PC-3 (cell line): ENCODE data around the gene KCTD16. TPM values are rescaled to one million over a fixed set of nuclear protein-coding genes. Genes with fewer than 3 reads are reported as not detected.

Experiments
- ATAC-seq: fragments of 200-7000 bp; cut with Tn5 transposase; 2 replicates; pipeline ENCODE4 v1.9.1; 2020; ENCODE audit warnings: mild to moderate bottlenecking, moderate library complexity
- BruUV-seq: library from RNA; stranded (reverse); fragments of 400-500 nt; replicated peaks from 2 replicates; lab custom pipeline; 2021; lab: Mats Ljungman, UMichigan
- CTCF ChIA-PET: fragments of 300-600 bp; sonication (Branson Sonifier 250); formaldehyde crosslinking; loops from one replicate; lab custom pipeline; 2022; ENCODE audit warnings: antibody characterized with exemption; lab: Charles Lee
- POLR2A ChIA-PET: fragments of 300-600 bp; sonication (Branson Sonifier 250); formaldehyde crosslinking; loops from one replicate; lab custom pipeline; 2022; ENCODE audit warnings: antibody characterized with exemption; ENCODE audit not compliant: unreplicated experiment; lab: Charles Lee
- DNase-seq: peaks from one replicate; pipeline ENCODE4 v3.0.0-alpha.2; 2015
- H2AFZ ChIP-seq: fragments of 300-600 bp; sonication (generic); 2 replicates; pipeline ENCODE4 v1.6.0; 2016; ENCODE audit warnings: antibody characterized with exemption, low read length
- H3F3A ChIP-seq: fragments of 300-600 bp; sonication (generic); one replicate; pipeline ENCODE4 v1.6.0; 2017; ENCODE audit warnings: antibody characterized with exemption, low read length, control low read depth, mild to moderate bottlenecking; ENCODE audit not compliant: unreplicated experiment
- H3K27ac ChIP-seq: fragments of 300-600 bp; sonication (generic); 2 replicates; pipeline ENCODE4 v1.5.1; 2016; ENCODE audit warnings: mild to moderate bottlenecking, low read length
- H3K27me3 ChIP-seq: fragments of 300-600 bp; sonication (generic); 2 replicates; pipeline ENCODE4 v1.6.1; 2016; ENCODE audit warnings: low read length, mixed read lengths
- H3K36me3 ChIP-seq: fragments of 300-600 bp; sonication (generic); 2 replicates; pipeline ENCODE4 v1.6.1; 2016; ENCODE audit warnings: low read depth, mixed run types, low read length, mixed read lengths
- H3K4me1 ChIP-seq: fragments of 300-600 bp; sonication (generic); 2 replicates; pipeline ENCODE4 v1.5.1; 2016; ENCODE audit warnings: low read length; ENCODE audit not compliant: insufficient read depth
- H3K4me2 ChIP-seq: fragments of 300-600 bp; sonication (generic); 2 replicates; pipeline ENCODE4 v1.6.0; 2016; ENCODE audit warnings: low read length
- H3K4me3 ChIP-seq: fragments of 300-600 bp; sonication (generic); 2 replicates; pipeline ENCODE4 v1.5.1; 2016; ENCODE audit warnings: mild to moderate bottlenecking, low read length, mixed read lengths
- H3K79me2 ChIP-seq: fragments of 300-600 bp; sonication (generic); 2 replicates; pipeline ENCODE4 v1.6.1; 2017; ENCODE audit warnings: low read length, mixed read lengths
- H3K9ac ChIP-seq: fragments of 300-600 bp; sonication (generic); 2 replicates; pipeline ENCODE4 v1.6.0; 2016; ENCODE audit warnings: mild to moderate bottlenecking, low read length
- H3K9me2 ChIP-seq: fragments of 300-600 bp; sonication (generic); replicated peaks from 2 replicates; pipeline ENCODE4 v1.6.1; 2016; ENCODE audit warnings: mixed run types, low read length, mixed read lengths
- H3K9me3 ChIP-seq: fragments of 300-600 bp; sonication (generic); 2 replicates; pipeline ENCODE4 v1.6.1; 2016; ENCODE audit warnings: low read length, mixed read lengths
- H4K20me1 ChIP-seq: fragments of 300-600 bp; sonication (generic); 2 replicates; pipeline ENCODE4 v1.6.1; 2016; ENCODE audit warnings: low read length, mixed read lengths
- EZH2 ChIP-seq: fragments of 300-600 bp; sonication (generic); IDR thresholded peaks from one replicate; pipeline ENCODE4 v1.6.1; 2017; ENCODE audit warnings: antibody characterized with exemption, mild to moderate bottlenecking, low read length; ENCODE audit not compliant: unreplicated experiment
- EZH2phosphoT487 ChIP-seq: fragments of 300-600 bp; sonication (generic); IDR thresholded peaks from 2 replicates; pipeline ENCODE4 v1.6.1; 2018; ENCODE audit warnings: mild to moderate bottlenecking, antibody characterized with exemption, low read length, borderline replicate concordance
- intact Hi-C: fragments of 100-400 bp; cut with micrococcal nuclease; formaldehyde crosslinking; loops from 2 replicates; pipeline ENCODE4 v1.9.0; 2023
- total RNA-seq: library from RNA; depleted of rRNA; stranded (reverse); fragments of >200 nt; gene quantifications from 2 replicates; pipeline ENCODE4 v1.2.3, GENCODE V29; 2014
- TF ChIP-seq, protein P1 (sequence below): fragments of 300-600 bp; sonication (generic); conservative IDR thresholded peaks from 2 replicates; pipeline ENCODE4 v1.5.1; 2017; ENCODE audit warnings: antibody characterized with exemption, low read depth, mild to moderate bottlenecking, low read length

The KCTD16 gene
- total RNA-seq, 1 experiment from 2014 or later: not detected

DNA sequence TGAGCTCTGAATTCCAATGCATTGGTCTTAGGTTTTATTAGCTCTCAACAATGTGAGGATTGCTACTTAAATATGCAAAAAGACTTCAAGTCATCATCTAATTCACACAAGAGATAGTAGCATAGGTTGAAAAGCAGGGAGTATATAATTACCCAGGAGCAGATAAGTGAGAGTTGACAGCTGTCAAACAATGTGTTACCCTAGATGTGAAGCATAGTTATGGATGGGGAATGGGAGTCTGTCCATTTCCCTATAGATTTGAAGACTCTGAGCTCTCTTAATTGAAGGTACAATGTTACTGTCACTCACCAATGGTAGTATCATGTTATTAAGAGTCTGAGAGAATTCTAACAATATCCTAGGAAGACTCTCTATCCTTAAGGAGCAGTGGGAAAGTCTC, 160.7 kb downstream of the KCTD16 start:
- Histone ChIP-seq H3K27me3 (0 out of 2 replicates have a peak, but pooled peaks cover 5% of the 10 kb centered on the region), H3K4me1 (no peaks in the 10 kb centered on the region), H3K9ac (no peak overlapping the region), H3K4me2 (no peak overlapping the region), H3K4me3 (no peak overlapping the region), H3F3A (no peaks in the 10 kb centered on the region), H3K79me2 (no peaks in the 10 kb centered on the region), H3K9me2 (no peaks in the 10 kb centered on the region), H3K27ac (no peak overlapping the region), H3K9me3 (no peaks in the 10 kb centered on the region), H2AFZ (no peak overlapping the region), H3K36me3 (no peaks in the 10 kb centered on the region), H4K20me1 (no peaks in the 10 kb centered on the region)
- ATAC-seq: no peak
- intact Hi-C loops: no loop called here
- ChIA-PET CTCF (no interaction called here), POLR2A (no interaction called here)
- TF ChIP-seq, protein P1, sequence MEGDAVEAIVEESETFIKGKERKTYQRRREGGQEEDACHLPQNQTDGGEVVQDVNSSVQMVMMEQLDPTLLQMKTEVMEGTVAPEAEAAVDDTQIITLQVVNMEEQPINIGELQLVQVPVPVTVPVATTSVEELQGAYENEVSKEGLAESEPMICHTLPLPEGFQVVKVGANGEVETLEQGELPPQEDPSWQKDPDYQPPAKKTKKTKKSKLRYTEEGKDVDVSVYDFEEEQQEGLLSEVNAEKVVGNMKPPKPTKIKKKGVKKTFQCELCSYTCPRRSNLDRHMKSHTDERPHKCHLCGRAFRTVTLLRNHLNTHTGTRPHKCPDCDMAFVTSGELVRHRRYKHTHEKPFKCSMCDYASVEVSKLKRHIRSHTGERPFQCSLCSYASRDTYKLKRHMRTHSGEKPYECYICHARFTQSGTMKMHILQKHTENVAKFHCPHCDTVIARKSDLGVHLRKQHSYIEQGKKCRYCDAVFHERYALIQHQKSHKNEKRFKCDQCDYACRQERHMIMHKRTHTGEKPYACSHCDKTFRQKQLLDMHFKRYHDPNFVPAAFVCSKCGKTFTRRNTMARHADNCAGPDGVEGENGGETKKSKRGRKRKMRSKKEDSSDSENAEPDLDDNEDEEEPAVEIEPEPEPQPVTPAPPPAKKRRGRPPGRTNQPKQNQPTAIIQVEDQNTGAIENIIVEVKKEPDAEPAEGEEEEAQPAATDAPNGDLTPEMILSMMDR: no peak
- TF ChIP-seq EZH2phosphoT487 (no peak), EZH2 (no peak)
- DNase-seq: no peak
- no TSS peak for BruUV-seq

DNA sequence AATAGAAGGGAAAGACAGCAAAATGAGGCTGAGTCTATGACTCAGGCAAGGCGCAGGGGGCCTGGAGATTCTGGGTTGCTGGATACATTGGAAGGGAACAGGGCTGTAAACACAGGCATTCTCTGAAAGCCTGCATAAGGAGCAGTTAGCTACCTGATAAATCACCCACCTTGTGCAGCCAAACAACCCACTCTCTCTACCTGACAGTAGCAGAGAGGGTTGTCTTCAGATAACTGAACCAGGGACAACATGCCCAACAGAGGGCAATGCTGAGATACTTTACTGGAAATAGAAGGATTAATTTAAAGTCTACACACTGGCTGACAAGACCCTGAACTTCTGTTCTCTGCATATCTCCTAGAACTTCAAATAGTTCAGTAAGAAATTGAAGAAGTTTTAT, 161.6 kb downstream of the KCTD16 start:
- no TSS peak for BruUV-seq
- Histone ChIP-seq H2AFZ (no peak overlapping the region), H3F3A (no peaks in the 10 kb centered on the region), H3K36me3 (no peaks in the 10 kb centered on the region), H3K79me2 (no peaks in the 10 kb centered on the region), H3K4me2 (no peak overlapping the region), H3K27ac (no peak overlapping the region), H3K9me2 (no peaks in the 10 kb centered on the region), H3K9ac (no peak overlapping the region), H3K4me1 (no peaks in the 10 kb centered on the region), H4K20me1 (no peaks in the 10 kb centered on the region), H3K4me3 (no peak overlapping the region), H3K9me3 (no peaks in the 10 kb centered on the region), H3K27me3 (0 out of 2 replicates have a peak, but pooled peaks cover under 1% of the 10 kb centered on the region)
- TF ChIP-seq EZH2phosphoT487 (no peak), EZH2 (no peak)
- TF ChIP-seq, protein P1: no peak; the same call in 1 of the 2 replicates
- ChIA-PET CTCF (no interaction called here), POLR2A (no interaction called here)
- ATAC-seq (no peak), DNase-seq (peak; percentile 5)
- intact Hi-C loops: no loop called here

DNA sequence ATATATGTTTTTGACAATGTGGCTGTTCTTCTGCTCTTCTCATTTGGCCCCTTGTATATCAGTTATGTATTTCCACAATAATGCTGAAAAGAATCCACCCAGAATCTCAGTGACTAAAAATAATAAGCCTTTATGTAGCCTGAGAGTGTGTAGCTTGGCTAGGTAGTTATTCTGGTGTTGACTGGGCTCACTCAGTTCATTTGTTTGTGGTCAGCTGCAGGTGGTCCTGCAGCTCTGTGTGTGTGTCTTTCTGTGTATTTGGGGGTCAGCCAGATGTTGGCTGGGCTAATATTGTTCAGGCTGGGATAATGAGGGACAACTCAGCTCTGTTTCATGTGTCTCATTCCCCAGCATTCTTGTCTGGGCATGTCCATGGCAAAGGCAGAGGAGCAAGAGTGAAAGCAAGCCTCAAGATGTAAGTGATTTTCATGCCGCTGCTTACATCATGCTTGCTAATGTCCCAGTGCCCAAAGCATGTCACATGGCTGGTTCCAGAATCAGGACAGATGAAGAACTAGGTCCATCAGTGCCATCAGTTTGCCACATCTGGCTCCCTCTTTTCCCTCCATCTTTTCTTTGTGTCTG, 162.8 kb downstream of the KCTD16 start:
- Histone ChIP-seq H3K4me3 (no peak overlapping the region), H2AFZ (no peak overlapping the region), H3K4me2 (no peak overlapping the region), H3K27ac (no peak overlapping the region), H3K9ac (no peak overlapping the region), H3K27me3 (no peaks in the 10 kb centered on the region), H3K4me1 (no peaks in the 10 kb centered on the region), H3K36me3 (no peaks in the 10 kb centered on the region), H3K9me3 (no peaks in the 10 kb centered on the region), H4K20me1 (no peaks in the 10 kb centered on the region), H3K79me2 (no peaks in the 10 kb centered on the region), H3K9me2 (no peaks in the 10 kb centered on the region), H3F3A (no peaks in the 10 kb centered on the region)
- CTCF ChIA-PET: no interaction called here
- intact Hi-C loops: no loop called here
- TF ChIP-seq EZH2phosphoT487: no peak
- no peak for TF ChIP-seq EZH2
- TF ChIP-seq, protein P1: no peak
- POLR2A ChIA-PET: no interaction called here
- ATAC-seq: no peak
- no peak for DNase-seq
- no TSS peak for BruUV-seq
